VCaP (cell line): ENCODE data around the gene TMEM269.

Source experiments
- H3K27ac ChIP-seq: fragments of 450-650 bp; 2 replicates; pipeline ENCODE4 v1.5.1; 2017
- TF ChIP-seq, protein P1 (sequence below): fragments of 450-650 bp; conservative IDR thresholded peaks from 2 replicates; pipeline ENCODE4 v1.5.1; 2017; ENCODE audit warnings: mild to moderate bottlenecking, moderate library complexity

TMEM269 gene

GRCh38 chr1:42779725-42780124 lies 5.1 kb upstream of the TMEM269 start:
- no peak overlapping the region for H3K27ac ChIP-seq
- TF ChIP-seq, protein P1, sequence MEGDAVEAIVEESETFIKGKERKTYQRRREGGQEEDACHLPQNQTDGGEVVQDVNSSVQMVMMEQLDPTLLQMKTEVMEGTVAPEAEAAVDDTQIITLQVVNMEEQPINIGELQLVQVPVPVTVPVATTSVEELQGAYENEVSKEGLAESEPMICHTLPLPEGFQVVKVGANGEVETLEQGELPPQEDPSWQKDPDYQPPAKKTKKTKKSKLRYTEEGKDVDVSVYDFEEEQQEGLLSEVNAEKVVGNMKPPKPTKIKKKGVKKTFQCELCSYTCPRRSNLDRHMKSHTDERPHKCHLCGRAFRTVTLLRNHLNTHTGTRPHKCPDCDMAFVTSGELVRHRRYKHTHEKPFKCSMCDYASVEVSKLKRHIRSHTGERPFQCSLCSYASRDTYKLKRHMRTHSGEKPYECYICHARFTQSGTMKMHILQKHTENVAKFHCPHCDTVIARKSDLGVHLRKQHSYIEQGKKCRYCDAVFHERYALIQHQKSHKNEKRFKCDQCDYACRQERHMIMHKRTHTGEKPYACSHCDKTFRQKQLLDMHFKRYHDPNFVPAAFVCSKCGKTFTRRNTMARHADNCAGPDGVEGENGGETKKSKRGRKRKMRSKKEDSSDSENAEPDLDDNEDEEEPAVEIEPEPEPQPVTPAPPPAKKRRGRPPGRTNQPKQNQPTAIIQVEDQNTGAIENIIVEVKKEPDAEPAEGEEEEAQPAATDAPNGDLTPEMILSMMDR = no peak

GRCh38 chr1:42780176-42780575 lies 4.6 kb upstream of the TMEM269 start:
- no peak overlapping the region for H3K27ac ChIP-seq
- TF ChIP-seq, protein P1 = no peak

GRCh38 chr1:42783092-42783491 lies 1.7 kb upstream of the TMEM269 start:
- no peak overlapping the region for H3K27ac ChIP-seq
- TF ChIP-seq, protein P1 = no peak

DNA sequence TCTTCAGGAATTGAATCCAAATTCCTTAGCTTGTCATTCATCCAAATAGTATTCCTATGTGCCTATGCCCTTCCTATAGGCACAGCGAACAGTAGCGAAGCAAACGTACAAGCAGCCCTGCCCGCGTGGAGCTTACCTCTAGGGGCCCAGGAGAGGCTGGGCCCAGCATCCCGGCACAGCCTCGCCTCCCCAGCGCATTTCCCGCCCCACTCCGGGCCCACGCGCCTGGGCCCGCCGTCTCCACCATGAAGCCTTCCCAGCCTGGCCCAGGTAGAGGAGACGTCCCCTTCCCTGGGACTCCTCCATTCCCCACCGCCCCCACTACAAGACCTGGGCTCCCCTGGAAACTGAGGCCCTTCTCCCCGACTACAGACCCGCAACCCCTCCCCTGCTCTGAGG lies 245 bp upstream of the TMEM269 start:
- TF ChIP-seq, protein P1 = no peak
- H3K27ac ChIP-seq = no peak overlapping the region

GRCh38 chr1:42786097-42786496 lies 1.3 kb downstream of the TMEM269 start:
- H3K27ac ChIP-seq = no peak overlapping the region
- TF ChIP-seq, protein P1 = no peak

GRCh38 chr1:42788021-42788420 lies 3.2 kb downstream of the TMEM269 start:
- TF ChIP-seq, protein P1 = no peak
- no peak overlapping the region for H3K27ac ChIP-seq

GRCh38 chr1:42793824-42794223 lies 9.0 kb downstream of the TMEM269 start:
- TF ChIP-seq, protein P1 = no peak

GRCh38 chr1:42797414-42797813 lies 12.6 kb downstream of the TMEM269 start:
- TF ChIP-seq, protein P1 = no peak

More at GRCh38 chr1:42793824-42794223, 9.0 kb downstream of the TMEM269 start:
- no peak overlapping the region for H3K27ac ChIP-seq

More at GRCh38 chr1:42797414-42797813, 12.6 kb downstream of the TMEM269 start:
- H3K27ac ChIP-seq = no peak overlapping the region
